Endothelial cell of umbilical vein (primary cell): ENCODE measurements around the gene UVRAG. TPM values are rescaled to one million over a fixed set of nuclear protein-coding genes. Genes with fewer than 3 reads are reported as not detected.

Experiments used
- BruUV-seq: library from RNA; stranded (reverse); fragments of 400-500 nt; replicated peaks from 2 replicates; lab custom pipeline; 2021; lab: Mats Ljungman, UMichigan
- CTCF ChIA-PET: fragments of 300-600, 350-600 bp; sonication (Branson Sonifier 250); formaldehyde crosslinking; loops from one replicate; lab custom pipeline; 2021; ENCODE audit warnings: antibody characterized with exemption, inconsistent platforms; lab: Charles Lee
- POLR2A ChIA-PET: fragments of 300-600, 350-600 bp; sonication (Branson Sonifier 250); formaldehyde crosslinking; loops from one replicate; lab custom pipeline; 2021; ENCODE audit warnings: antibody characterized with exemption, inconsistent platforms; lab: Charles Lee
- DNase-seq: peaks from one replicate; pipeline ENCODE4 v3.0.0-alpha.2; 2011; ENCODE audit warnings: low read depth, low spot score
- FAIRE-seq: peaks from 2 replicates; lab custom pipeline; 2011; peaks lifted over from hg19 to GRCh38; lab: Jason Lieb, UNC
- H2AFZ ChIP-seq: 2 replicates; pipeline ENCODE4 v1.6.0; 2012; ENCODE audit warnings: low read depth, low read length, control low read depth, inconsistent platforms
- H3K27ac ChIP-seq: 2 replicates; pipeline ENCODE4 v1.5.1; 2011; ENCODE audit warnings: low read depth, mild to moderate bottlenecking, control low read depth, low read length, moderate library complexity; ENCODE audit not compliant: insufficient read depth
- H3K27me3 ChIP-seq, 2 experiments: 2 replicates each; pipeline versions ENCODE4 v1.6.0 to v1.6.1; 2011; ENCODE audit warnings: low read length in 2 of 2, mixed read lengths in 1 of 2; ENCODE audit not compliant: control insufficient read depth in 2 of 2, insufficient read depth in 2 of 2
- H3K36me3 ChIP-seq, 2 experiments: 2 replicates in 1 of 2; 3 replicates in 1 of 2; pipeline ENCODE4 v1.5.1; 2011; ENCODE audit warnings: low read length in 2 of 2, mild to moderate bottlenecking in 1 of 2, moderate library complexity in 1 of 2; ENCODE audit not compliant: control insufficient read depth in 2 of 2, insufficient read depth in 2 of 2; ENCODE audit errors: extremely low read depth in 1 of 2
- H3K4me1 ChIP-seq: 3 replicates; pipeline ENCODE4 v1.5.1; 2011; ENCODE audit warnings: mild to moderate bottlenecking, low read length; ENCODE audit not compliant: control insufficient read depth, insufficient read depth; ENCODE audit errors: extremely low read depth
- H3K4me2 ChIP-seq: 2 replicates; pipeline ENCODE4 v1.6.1; 2011; ENCODE audit warnings: low read length, control low read depth, mixed read lengths; ENCODE audit not compliant: insufficient read depth
- H3K4me3 ChIP-seq, 3 experiments: fragments of 200-600 bp in 1 of 3; sonication (generic), shearing (Covaris generic) in 1 of 3; replicated peaks in 1 of 3; 2 replicates each; pipeline ENCODE4 v1.5.1; 2011 to 2016; ENCODE audit warnings: control low read depth in 3 of 3, low read length in 3 of 3, mild to moderate bottlenecking in 2 of 3, inconsistent platforms in 1 of 3, low read depth in 1 of 3, moderate library complexity in 1 of 3; ENCODE audit not compliant: insufficient read depth in 1 of 3
- H3K79me2 ChIP-seq: 2 replicates; pipeline ENCODE4 v1.6.0; 2012; ENCODE audit warnings: low read length, inconsistent platforms; ENCODE audit not compliant: control insufficient read depth, insufficient read depth
- H3K9ac ChIP-seq: replicated peaks from 2 replicates; pipeline ENCODE3; 2011; ENCODE audit warnings: low read length, control low read depth; ENCODE audit not compliant: insufficient read depth; ENCODE audit errors: extremely low read depth
- H3K9me1 ChIP-seq: replicated peaks from 3 replicates; pipeline ENCODE4 v1.6.0; 2011; ENCODE audit warnings: mild to moderate bottlenecking, low read length; ENCODE audit not compliant: control insufficient read depth, insufficient read depth; ENCODE audit errors: extremely low read depth
- H3K9me3 ChIP-seq: replicated peaks from 2 replicates; pipeline ENCODE4 v1.5.1; 2012; ENCODE audit warnings: low read length, inconsistent platforms; ENCODE audit not compliant: control insufficient read depth, insufficient read depth
- H4K20me1 ChIP-seq: replicated peaks from 2 replicates; pipeline ENCODE3; 2011; ENCODE audit warnings: mild to moderate bottlenecking, low read length; ENCODE audit not compliant: control insufficient read depth, insufficient read depth; ENCODE audit errors: extremely low read depth
- EZH2 ChIP-seq: IDR thresholded peaks from 2 replicates; pipeline ENCODE4 v1.6.1; 2012; ENCODE audit warnings: borderline replicate concordance, low read depth, mild to moderate bottlenecking, moderate library complexity, low read length, inconsistent platforms; ENCODE audit not compliant: severe bottlenecking
- FOS ChIP-seq: IDR thresholded peaks from 2 replicates; pipeline ENCODE4 v1.6.1; 2011; ENCODE audit warnings: mild to moderate bottlenecking, low read length, moderate library complexity, borderline replicate concordance; ENCODE audit not compliant: insufficient read depth
- GATA2 ChIP-seq: IDR thresholded peaks from 2 replicates; pipeline ENCODE4 v1.7.0; 2011; ENCODE audit warnings: low read depth, mild to moderate bottlenecking, moderate library complexity, mixed read lengths, low read length; ENCODE audit not compliant: insufficient read length, insufficient read depth
- JUN ChIP-seq: IDR thresholded peaks from 2 replicates; pipeline ENCODE4 v1.6.1; 2011; ENCODE audit warnings: borderline replicate concordance, low read depth; ENCODE audit not compliant: insufficient read length, insufficient read depth
- MYC ChIP-seq: IDR thresholded peaks from one replicate; pipeline ENCODE4 v1.6.1; 2011; ENCODE audit warnings: mild to moderate bottlenecking, low read depth, low read length
- POLR2A ChIP-seq: IDR thresholded peaks from 2 replicates; pipeline ENCODE4 v1.6.1; 2012; ENCODE audit warnings: low read depth, mild to moderate bottlenecking, control low read depth, low read length
- POLR2AphosphoS5 ChIP-seq: IDR thresholded peaks from 2 replicates; pipeline ENCODE4 v1.6.1; 2012; ENCODE audit warnings: low read depth, mild to moderate bottlenecking, control low read depth, low read length, moderate library complexity; ENCODE audit not compliant: insufficient read depth
- dilution Hi-C: fragments of 300-500 bp; cut with MboI; formaldehyde crosslinking; loops from one replicate; pipeline ENCODE4 v1.15.0; 2019; ENCODE audit warnings: low sequenced_read_pairs; ENCODE audit not compliant: extremely low pct_ligation_motif_present
- intact Hi-C: fragments of 100-400 bp; cut with micrococcal nuclease; formaldehyde crosslinking; loops from one replicate; pipeline ENCODE4 v1.10.0; 2022
- polyA plus RNA-seq, 4 experiments: library from polyadenylated mRNA; depleted of rRNA in 3 of 4; stranded (reverse) in 3 of 4; unstranded in 1 of 4; fragments of >200 nt; gene quantifications; 2 replicates each; pipeline versions ENCODE4 v1.2.1 to v1.2.3, GENCODE V29; 2011 to 2012; ENCODE audit warnings: missing spikeins in 1 of 4
- total RNA-seq: library from RNA; stranded (reverse); gene quantifications from 2 replicates; pipeline ENCODE4 v1.2.3, GENCODE V29; 2021
- TF ChIP-seq, protein P1 (sequence below): IDR thresholded peaks from 2 replicates; pipeline ENCODE4 v1.6.1; 2011; ENCODE audit not compliant: insufficient read depth, insufficient read length
- TF ChIP-seq, protein P2 (sequence below), 2 donors: IDR thresholded peaks; 1 replicate in 1 of 2; 2 replicates in 1 of 2; pipeline ENCODE4 v1.5.1; 2011; ENCODE audit warnings: low read length in 2 of 2, mild to moderate bottlenecking in 2 of 2, moderate library complexity in 2 of 2, control low read depth in 1 of 2, inconsistent platforms in 1 of 2, low read depth in 1 of 2; ENCODE audit not compliant: insufficient read depth in 1 of 2; ENCODE audit errors: extremely low read depth in 1 of 2

Gene UVRAG
- total and polyA plus RNA-seq, 2 donors (not counting 3 experiments of a cell fraction or from before 2014, with no cell fraction given) = 21.2 to 65.6 TPM

DNA sequence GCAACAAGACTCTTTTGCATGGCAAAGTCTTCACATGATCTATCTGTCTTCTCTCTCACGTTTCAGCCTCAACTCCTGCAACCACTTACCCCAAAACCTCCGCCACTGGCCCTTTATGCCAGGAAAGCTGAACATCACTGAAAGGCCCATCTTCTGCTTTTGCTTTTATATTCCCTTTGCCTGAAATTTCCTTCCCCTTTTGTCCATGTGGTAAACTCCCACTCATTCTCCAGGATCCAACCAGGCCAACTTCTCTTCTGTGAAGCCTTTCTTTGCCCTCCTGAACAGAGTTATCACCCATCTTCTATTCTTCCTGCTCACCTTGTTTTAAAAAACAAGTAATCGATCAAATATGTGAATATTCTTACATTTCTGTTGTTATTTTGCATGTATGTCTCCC lies 273.5 kb downstream of the UVRAG start:
- no peak for DNase-seq
- Histone ChIP-seq H3K79me2 (peaks cover 2% of the 10 kb centered on the region), H3K4me3 (no peak overlapping the region), H3K9ac (no peak overlapping the region), H3K27ac (no peak overlapping the region), H3K9me3 (no peaks in the 10 kb centered on the region), H3K36me3 (peaks cover 0 to 3% of the 10 kb centered on the region in 2 experiments), H3K9me1 (peaks cover 2% of the 10 kb centered on the region), H4K20me1 (no peaks in the 10 kb centered on the region), H3K4me1 (peaks cover 6% of the 10 kb centered on the region), H3K4me2 (no peak overlapping the region), H3K27me3 (no peaks in the 10 kb centered on the region), H2AFZ (no peak overlapping the region)
- ChIA-PET CTCF (no interaction called here), POLR2A (no interaction called here)
- BruUV-seq = no TSS peak
- no peak for FAIRE-seq
- intact Hi-C loops = no loop called here
- TF ChIP-seq FOS (no peak), MYC (no peak), GATA2 (no peak), POLR2AphosphoS5 (no peak), EZH2 (no peak), JUN (no peak), POLR2A (no peak)
- TF ChIP-seq, protein P1, sequence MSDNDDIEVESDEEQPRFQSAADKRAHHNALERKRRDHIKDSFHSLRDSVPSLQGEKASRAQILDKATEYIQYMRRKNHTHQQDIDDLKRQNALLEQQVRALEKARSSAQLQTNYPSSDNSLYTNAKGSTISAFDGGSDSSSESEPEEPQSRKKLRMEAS = no peak
- TF ChIP-seq, protein P2, sequence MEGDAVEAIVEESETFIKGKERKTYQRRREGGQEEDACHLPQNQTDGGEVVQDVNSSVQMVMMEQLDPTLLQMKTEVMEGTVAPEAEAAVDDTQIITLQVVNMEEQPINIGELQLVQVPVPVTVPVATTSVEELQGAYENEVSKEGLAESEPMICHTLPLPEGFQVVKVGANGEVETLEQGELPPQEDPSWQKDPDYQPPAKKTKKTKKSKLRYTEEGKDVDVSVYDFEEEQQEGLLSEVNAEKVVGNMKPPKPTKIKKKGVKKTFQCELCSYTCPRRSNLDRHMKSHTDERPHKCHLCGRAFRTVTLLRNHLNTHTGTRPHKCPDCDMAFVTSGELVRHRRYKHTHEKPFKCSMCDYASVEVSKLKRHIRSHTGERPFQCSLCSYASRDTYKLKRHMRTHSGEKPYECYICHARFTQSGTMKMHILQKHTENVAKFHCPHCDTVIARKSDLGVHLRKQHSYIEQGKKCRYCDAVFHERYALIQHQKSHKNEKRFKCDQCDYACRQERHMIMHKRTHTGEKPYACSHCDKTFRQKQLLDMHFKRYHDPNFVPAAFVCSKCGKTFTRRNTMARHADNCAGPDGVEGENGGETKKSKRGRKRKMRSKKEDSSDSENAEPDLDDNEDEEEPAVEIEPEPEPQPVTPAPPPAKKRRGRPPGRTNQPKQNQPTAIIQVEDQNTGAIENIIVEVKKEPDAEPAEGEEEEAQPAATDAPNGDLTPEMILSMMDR (IDR thresholded peaks at IDR 0.05; ENCODE audit: extremely low read depth in 1 of 2, insufficient read depth in 1 of 2, low read depth in 1 of 2, low read length in 2 of 2) = no peak
- dilution Hi-C loops = no loop called here
